Panc1 (cell line): Measurements from ENCODE around the gene TACC2. TPM values are rescaled to one million over a fixed set of nuclear protein-coding genes. Genes with fewer than 3 reads are reported as not detected.

Source experiments
- ATAC-seq: fragments of 200-7000 bp; cut with Tn5 transposase; 2 replicates; pipeline ENCODE4 v1.9.1; 2020; ENCODE audit warnings: mild to moderate bottlenecking, moderate library complexity
- BruUV-seq: library from RNA; stranded (reverse); fragments of 400-500 nt; replicated peaks from 2 replicates; lab custom pipeline; 2021; lab: Mats Ljungman, UMichigan
- CTCF ChIA-PET: fragments of 300-600 bp; sonication (Branson Sonifier 250); formaldehyde crosslinking; loops from one replicate; lab custom pipeline; 2022; ENCODE audit warnings: antibody characterized with exemption; lab: Charles Lee
- POLR2A ChIA-PET: fragments of 300-600 bp; sonication (Branson Sonifier 250); formaldehyde crosslinking; loops from one replicate; lab custom pipeline; 2022; ENCODE audit warnings: antibody characterized with exemption; lab: Charles Lee
- DNase-seq: peaks from one replicate; pipeline ENCODE4 v3.0.0-alpha.2; 2010; ENCODE audit warnings: low read depth, low spot score
- H3K27ac ChIP-seq: 2 replicates; pipeline ENCODE4 v1.5.1; 2011; ENCODE audit warnings: mild to moderate bottlenecking, low read length, inconsistent platforms
- H3K27me3 ChIP-seq: fragments of 200-500 bp; sonication (Bioruptor generic); 2 replicates; pipeline ENCODE4 v1.6.0; 2014; ENCODE audit warnings: low read length, inconsistent platforms; ENCODE audit not compliant: control insufficient read depth, insufficient read depth
- H3K36me3 ChIP-seq: fragments of 200-500 bp; sonication (Bioruptor generic); 2 replicates; pipeline ENCODE4 v1.5.1; 2014; ENCODE audit warnings: inconsistent platforms, mild to moderate bottlenecking, low read length, moderate library complexity; ENCODE audit not compliant: control insufficient read depth, insufficient read depth
- H3K4me1 ChIP-seq: 2 replicates; pipeline ENCODE4 v1.5.1; 2011; ENCODE audit warnings: inconsistent platforms, mild to moderate bottlenecking, low read length, moderate library complexity; ENCODE audit not compliant: control insufficient read depth, insufficient read depth
- H3K4me3 ChIP-seq, 2 experiments: 2 replicates each; pipeline ENCODE4 v1.5.1; 2011 to 2012; ENCODE audit warnings: low read depth in 2 of 2, low read length in 2 of 2, mild to moderate bottlenecking in 2 of 2, inconsistent platforms in 1 of 2, moderate library complexity in 1 of 2
- H3K9me3 ChIP-seq: fragments of 200-500 bp; sonication (Bioruptor generic); 2 replicates; pipeline ENCODE4 v1.5.1; 2014; ENCODE audit warnings: low read depth, mild to moderate bottlenecking, inconsistent platforms, low read length, moderate library complexity; ENCODE audit not compliant: control insufficient read depth, insufficient read depth
- CTCF ChIP-seq: fragments of 450-650 bp; IDR thresholded peaks from 2 replicates; pipeline ENCODE4 v1.5.1; 2017; ENCODE audit warnings: mild to moderate bottlenecking
- POLR2AphosphoS5 ChIP-seq: IDR thresholded peaks from 2 replicates; pipeline ENCODE4 v1.6.1; 2012; ENCODE audit warnings: mild to moderate bottlenecking, low read depth, low read length, moderate library complexity
- REST ChIP-seq, 2 experiments: IDR thresholded peaks; 2 replicates each; pipeline ENCODE4 v1.6.1; 2011 to 2012; ENCODE audit warnings: low read depth in 2 of 2, control low read depth in 1 of 2, low read length in 1 of 2, mild to moderate bottlenecking in 1 of 2, moderate library complexity in 1 of 2; ENCODE audit not compliant: insufficient read depth in 1 of 2
- SIN3A ChIP-seq: IDR thresholded peaks from 2 replicates; pipeline ENCODE4 v1.6.1; 2012; ENCODE audit warnings: low read depth, mild to moderate bottlenecking, low read length, moderate library complexity, borderline replicate concordance; ENCODE audit not compliant: insufficient read depth
- TCF7L2 ChIP-seq: IDR thresholded peaks from 2 replicates; pipeline ENCODE4 v1.6.1; 2011; ENCODE audit warnings: mild to moderate bottlenecking, low read depth, low read length, inconsistent platforms
- in situ Hi-C: cut with HindIII; loops from 2 replicates; pipeline ENCODE4 v1.10.0; 2016; ENCODE audit warnings: low sequenced_read_pairs, low pct_unique_long_range_greater_than_20kb
- intact Hi-C: fragments of 100-400 bp; cut with micrococcal nuclease; formaldehyde crosslinking; loops from one replicate; pipeline ENCODE4 v1.10.0; 2022; ENCODE audit not compliant: unreplicated experiment
- total RNA-seq: library from RNA; stranded (reverse); gene quantifications from one replicate; pipeline ENCODE4 v1.2.1, GENCODE V29; 2021; ENCODE audit not compliant: unreplicated experiment

The TACC2 gene
- total RNA-seq, 1 experiment from 2014 or later = 133 TPM

- H3K36me3 ChIP-seq = no peaks in the 10 kb centered on the region
- BruUV-seq = no TSS peak
- TF ChIP-seq SIN3A (no peak), POLR2AphosphoS5 (no peak), REST (IDR thresholded peaks at IDR 0.05; ENCODE audit: insufficient read depth in 1 of 2, low read depth in 2 of 2, low read length in 1 of 2) (no peak), CTCF (no peak), TCF7L2 (no peak)
- DNase-seq = no peak
- ChIA-PET CTCF (interaction anchor here (0.8 to 1.2 kb wide), 2 partner anchors 30 to 44 kb away, joined by 3 read pairs; no protein-coding TSS in a partner anchor), POLR2A (no interaction called here)
- H3K27me3 ChIP-seq = no peaks in the 10 kb centered on the region
- H3K27ac ChIP-seq = no peak overlapping the region
- ATAC-seq = no peak
- in situ Hi-C loops (no loop called here), intact Hi-C loops (no loop called here)
- H3K4me1 ChIP-seq = peaks cover 19% of the 10 kb centered on the region
- H3K4me3 ChIP-seq = no peak overlapping the region
- H3K9me3 ChIP-seq = peaks cover 14% of the 10 kb centered on the region; the same call in 1 of the 2 replicates
These were observed 79.9 kb downstream of the TACC2 start for GRCh38 chr10:122068844-122069243.

- no peak for TF ChIP-seq SIN3A
- no peak for TF ChIP-seq REST (IDR thresholded peaks at IDR 0.05; ENCODE audit: insufficient read depth in 1 of 2, low read depth in 2 of 2, low read length in 1 of 2)
- no peak for TF ChIP-seq POLR2AphosphoS5
- no peak for TF ChIP-seq TCF7L2
- no peak for TF ChIP-seq CTCF
- BruUV-seq = no TSS peak
These were observed 83.5 kb downstream of the TACC2 start for GRCh38 chr10:122072491-122072890.

More at GRCh38 chr10:122072491-122072890, 83.5 kb downstream of the TACC2 start:
- DNase-seq (no peak), ATAC-seq (no peak)
- Histone ChIP-seq H3K27ac (peak overlapping the region; percentile 9; the same call in 1 of the 2 replicates), H3K4me3 (no peak overlapping the region), H3K4me1 (peaks cover 10% of the 10 kb centered on the region), H3K27me3 (no peaks in the 10 kb centered on the region), H3K9me3 (no peaks in the 10 kb centered on the region), H3K36me3 (no peaks in the 10 kb centered on the region)
- intact Hi-C loops (no loop called here), in situ Hi-C loops (no loop called here)
- CTCF ChIA-PET = interaction anchor here (0.6 kb wide), 1 partner anchor 40 kb away, joined by 6 read pairs; no protein-coding TSS in a partner anchor
- POLR2A ChIA-PET = interaction anchor here (0.6 kb wide), 1 partner anchor 236 kb away, joined by 5 read pairs; no protein-coding TSS in a partner anchor
